ENCODE results near the gene ASB1. TPM values are rescaled to one million over a fixed set of nuclear protein-coding genes. Genes with fewer than 3 reads are reported as not detected.

ASB1 gene
- total RNA-seq, 2 donors from 2014 or later = 49.2 to 52.3 TPM

DNA sequence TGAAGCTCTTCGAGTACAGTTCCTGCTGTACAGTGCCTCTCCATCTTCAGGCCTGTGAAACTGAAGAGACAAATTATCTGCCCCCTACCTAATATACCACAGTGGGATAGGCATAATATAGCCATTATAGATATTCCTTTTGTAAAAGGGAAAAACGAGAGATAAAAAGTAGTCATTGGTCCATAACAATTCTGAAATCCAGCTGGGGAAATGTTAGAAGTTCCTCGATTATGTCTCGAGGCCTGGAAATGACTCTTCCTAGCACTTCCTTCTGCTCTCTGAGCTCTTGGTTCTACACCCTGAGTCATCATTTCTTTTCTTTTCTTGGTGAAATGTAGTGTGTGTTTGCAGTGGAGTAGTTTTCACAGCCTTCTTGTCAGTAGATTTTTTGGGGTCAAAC is 51.5 kb downstream of the ASB1 start:
- ATAC-seq (replicated peaks in 1 of 2) (no peak), DNase-seq (no peak)
- H3K4me3 Mint-ChIP-seq = no peak overlapping the region
- no peak overlapping the region for H3K27ac Mint-ChIP-seq
- peaks cover 4 to 8% of the 10 kb centered on the region in 2 donors for H3K9me3 Mint-ChIP-seq
- H3K36me3 Mint-ChIP-seq (ENCODE audit: insufficient read depth in 2 of 2) = peaks cover 3 to 21% of the 10 kb centered on the region in 2 donors
- no peaks in the 10 kb centered on the region for H3K27me3 Mint-ChIP-seq (ENCODE audit: low read depth)
- no peaks in the 10 kb centered on the region for H3K4me1 Mint-ChIP-seq (ENCODE audit: low read depth)

DNA sequence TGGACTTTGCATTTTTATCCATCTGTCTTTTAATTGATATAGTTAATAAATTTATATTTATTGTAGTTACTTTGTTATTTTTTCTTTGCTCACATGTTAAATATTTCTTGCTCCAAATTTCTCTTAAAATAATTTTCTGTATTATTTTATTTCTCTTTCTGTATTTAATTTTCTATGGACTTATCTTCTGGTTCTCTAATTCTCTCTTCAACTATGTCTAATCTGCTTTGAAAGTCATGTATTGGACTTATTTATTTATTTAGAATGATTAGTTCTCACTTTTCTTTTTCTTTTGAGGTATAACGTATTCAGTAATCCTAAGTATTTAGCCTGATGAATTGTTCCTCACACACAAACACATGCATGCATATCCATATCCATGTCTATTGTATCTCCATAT is 53.1 kb downstream of the ASB1 start:
- no peak overlapping the region for H3K27ac Mint-ChIP-seq

DNA sequence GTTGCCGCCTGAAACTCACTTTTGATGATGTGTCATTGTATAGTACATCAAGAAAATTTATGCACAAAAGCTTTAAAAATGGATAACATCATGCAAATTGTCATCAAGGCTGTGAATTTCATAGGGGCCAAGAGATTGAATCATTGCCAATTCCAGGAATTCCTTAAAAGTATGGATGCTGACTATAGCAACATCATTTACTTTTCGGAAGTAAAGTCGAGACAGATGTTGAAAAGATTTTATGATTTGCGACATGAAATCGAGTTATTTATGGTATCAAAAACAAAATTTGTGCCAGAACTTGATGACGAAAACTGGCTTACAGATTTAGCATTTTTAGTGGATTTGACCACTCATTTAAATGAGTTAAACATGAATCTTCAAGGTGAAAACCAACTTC is 56.3 kb downstream of the ASB1 start:
- Mint-ChIP-seq H3K4me3 (no peak overlapping the region), H3K4me1 (ENCODE audit: low read depth) (no peaks in the 10 kb centered on the region), H3K27ac (no peak overlapping the region), H3K36me3 (ENCODE audit: insufficient read depth in 2 of 2) (peaks cover 0 to 10% of the 10 kb centered on the region in 2 donors), H3K27me3 (ENCODE audit: low read depth) (no peaks in the 10 kb centered on the region), H3K9me3 (peaks cover 0 to 8% of the 10 kb centered on the region in 2 donors)
- DNase-seq (no peak), ATAC-seq (replicated peaks in 1 of 2) (no peak)

More for the DNA sequence above, 53.1 kb downstream of the ASB1 start:
- DNase-seq (no peak), ATAC-seq (replicated peaks in 1 of 2) (no peak)
- no peaks in the 10 kb centered on the region for H3K4me1 Mint-ChIP-seq (ENCODE audit: low read depth)
- H3K9me3 Mint-ChIP-seq = peaks cover 0 to 8% of the 10 kb centered on the region in 2 donors
- H3K4me3 Mint-ChIP-seq = no peak overlapping the region
- peaks cover 0 to 10% of the 10 kb centered on the region in 2 donors for H3K36me3 Mint-ChIP-seq (ENCODE audit: insufficient read depth in 2 of 2)
- no peaks in the 10 kb centered on the region for H3K27me3 Mint-ChIP-seq (ENCODE audit: low read depth)

DNA sequence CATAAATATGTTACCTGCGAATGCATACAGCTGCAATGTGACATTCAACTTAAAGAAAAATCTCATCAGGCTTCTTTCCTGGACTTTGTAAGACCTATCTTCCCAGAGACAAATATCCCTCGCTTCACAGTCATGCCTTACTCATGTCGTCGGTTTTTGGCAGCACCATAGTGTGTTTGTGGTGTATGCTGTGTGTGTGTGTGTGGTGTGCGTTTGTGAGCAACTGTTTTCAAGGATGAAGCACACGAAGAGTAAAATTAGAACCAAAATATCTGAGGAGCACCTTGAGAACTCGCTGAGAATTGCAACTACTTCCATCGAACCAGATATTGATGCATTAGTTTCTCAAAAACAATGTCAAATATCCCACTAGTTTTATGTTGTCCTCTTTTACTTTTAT is 56.9 kb downstream of the ASB1 start:
- H3K36me3 Mint-ChIP-seq (ENCODE audit: insufficient read depth in 2 of 2) = peaks cover 0 to 10% of the 10 kb centered on the region in 2 donors
- DNase-seq (no peak), ATAC-seq (replicated peaks in 1 of 2) (no peak)
- H3K9me3 Mint-ChIP-seq = peaks cover 0 to 8% of the 10 kb centered on the region in 2 donors
- no peaks in the 10 kb centered on the region for H3K4me1 Mint-ChIP-seq (ENCODE audit: low read depth)
- H3K4me3 Mint-ChIP-seq = no peak overlapping the region
- H3K27ac Mint-ChIP-seq = no peak overlapping the region
- no peaks in the 10 kb centered on the region for H3K27me3 Mint-ChIP-seq (ENCODE audit: low read depth)

DNA sequence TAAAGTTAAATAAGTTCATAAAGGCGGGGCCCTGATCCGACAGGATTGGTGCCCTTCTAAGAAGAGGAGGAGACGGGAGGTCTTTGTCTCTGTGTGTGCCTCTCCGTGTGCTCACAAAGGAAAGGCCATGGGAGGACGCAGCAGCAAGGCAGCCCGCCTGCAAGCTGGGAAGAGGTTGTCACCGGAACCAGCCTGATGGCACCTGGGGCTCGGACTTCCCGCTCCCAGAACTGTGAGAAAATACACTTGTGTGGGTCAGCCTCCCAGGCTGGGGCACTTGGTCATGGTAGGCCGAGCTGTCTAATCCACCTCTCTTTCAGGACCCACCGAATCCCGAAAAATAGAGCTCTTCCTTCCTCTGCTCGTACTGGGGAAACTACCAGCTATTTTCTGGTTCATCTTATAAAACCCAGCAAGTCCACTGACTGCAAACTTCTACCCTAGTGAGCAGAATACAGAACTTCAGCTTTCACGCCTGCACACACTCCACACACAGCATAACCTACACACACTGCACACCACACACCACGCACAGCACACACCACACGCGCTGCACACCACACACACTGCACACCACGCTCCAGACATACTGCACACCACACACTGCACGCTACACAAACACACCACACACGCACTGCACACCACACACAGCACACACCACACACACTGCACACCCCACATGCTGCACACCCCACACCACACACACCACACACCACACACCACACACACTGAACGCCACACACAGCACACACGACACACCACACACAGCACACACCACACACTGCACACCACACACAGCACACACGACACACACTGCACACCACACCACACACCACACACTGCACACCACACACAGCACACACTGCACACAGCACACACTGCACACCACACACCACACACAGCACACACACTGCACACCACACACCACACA is 58.1 kb downstream of the ASB1 start:
- Mint-ChIP-seq H3K4me1 (ENCODE audit: low read depth) (no peaks in the 10 kb centered on the region), H3K27me3 (ENCODE audit: low read depth) (no peaks in the 10 kb centered on the region), H3K36me3 (ENCODE audit: insufficient read depth in 2 of 2) (peaks cover 0 to 7% of the 10 kb centered on the region in 2 donors), H3K27ac (no peak overlapping the region), H3K4me3 (no peak overlapping the region), H3K9me3 (peaks cover 0 to 8% of the 10 kb centered on the region in 2 donors)
- ATAC-seq (replicated peaks in 1 of 2) (no peak), DNase-seq (no peak)

DNA sequence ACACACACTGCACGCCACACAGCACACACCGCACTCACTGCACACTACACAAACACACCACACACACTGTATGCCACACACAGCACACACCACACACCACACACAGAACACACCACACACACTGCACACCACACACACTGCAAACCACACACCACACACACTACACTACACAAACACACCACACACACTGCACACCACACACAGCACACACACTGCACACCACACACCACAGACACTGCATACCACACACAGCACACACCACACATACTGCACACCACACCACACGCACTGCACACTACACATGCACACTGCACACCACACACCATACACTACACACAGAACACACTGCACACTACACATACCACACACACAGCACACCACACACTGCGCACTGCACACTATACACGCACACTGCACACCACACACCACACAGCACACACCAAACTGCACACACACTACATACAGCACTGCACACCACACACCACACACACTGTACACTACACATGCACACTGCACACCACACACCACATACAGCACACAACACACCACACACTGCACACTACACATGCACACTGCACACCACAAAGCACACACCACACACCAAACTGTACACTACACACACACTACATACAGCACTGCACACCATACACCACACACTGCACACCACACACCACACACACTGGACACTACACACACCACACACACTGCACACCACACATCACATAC is 59.6 kb downstream of the ASB1 start:
- no peaks in the 10 kb centered on the region for H3K36me3 Mint-ChIP-seq (ENCODE audit: insufficient read depth in 2 of 2)
- H3K4me3 Mint-ChIP-seq = no peak overlapping the region
- H3K9me3 Mint-ChIP-seq = no peaks in the 10 kb centered on the region
- no peak for DNase-seq
- H3K27ac Mint-ChIP-seq = no peak overlapping the region
- no peaks in the 10 kb centered on the region for H3K27me3 Mint-ChIP-seq (ENCODE audit: low read depth)
- ATAC-seq (replicated peaks in 1 of 2) = no peak
- H3K4me1 Mint-ChIP-seq (ENCODE audit: low read depth) = no peaks in the 10 kb centered on the region

DNA sequence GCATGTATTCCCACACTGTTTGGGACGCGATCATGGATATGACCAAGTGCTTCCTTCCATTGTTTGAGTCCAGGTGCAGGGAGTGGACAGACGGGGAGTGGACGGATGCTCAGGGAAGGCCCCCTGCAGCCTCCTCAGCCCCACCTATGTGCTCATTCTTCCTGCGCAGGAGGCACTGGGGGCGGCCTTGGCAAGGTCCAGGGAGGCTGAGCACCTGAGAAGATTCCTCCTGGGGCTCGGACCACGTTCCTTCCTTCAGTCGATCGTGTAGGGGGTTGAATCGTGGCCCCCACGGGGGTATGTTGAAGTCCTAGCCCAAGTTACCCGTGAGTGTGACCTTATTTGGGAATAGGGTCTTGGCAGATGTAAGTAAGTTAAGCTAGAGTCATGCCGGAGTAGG is 60.4 kb downstream of the ASB1 start:
- Mint-ChIP-seq H3K36me3 (ENCODE audit: insufficient read depth in 2 of 2) (no peaks in the 10 kb centered on the region), H3K9me3 (no peaks in the 10 kb centered on the region), H3K27ac (no peak overlapping the region), H3K4me1 (ENCODE audit: low read depth) (no peaks in the 10 kb centered on the region), H3K4me3 (no peak overlapping the region), H3K27me3 (ENCODE audit: low read depth) (no peaks in the 10 kb centered on the region)
- no peak for DNase-seq
- no peak for ATAC-seq (replicated peaks in 1 of 2)

DNA sequence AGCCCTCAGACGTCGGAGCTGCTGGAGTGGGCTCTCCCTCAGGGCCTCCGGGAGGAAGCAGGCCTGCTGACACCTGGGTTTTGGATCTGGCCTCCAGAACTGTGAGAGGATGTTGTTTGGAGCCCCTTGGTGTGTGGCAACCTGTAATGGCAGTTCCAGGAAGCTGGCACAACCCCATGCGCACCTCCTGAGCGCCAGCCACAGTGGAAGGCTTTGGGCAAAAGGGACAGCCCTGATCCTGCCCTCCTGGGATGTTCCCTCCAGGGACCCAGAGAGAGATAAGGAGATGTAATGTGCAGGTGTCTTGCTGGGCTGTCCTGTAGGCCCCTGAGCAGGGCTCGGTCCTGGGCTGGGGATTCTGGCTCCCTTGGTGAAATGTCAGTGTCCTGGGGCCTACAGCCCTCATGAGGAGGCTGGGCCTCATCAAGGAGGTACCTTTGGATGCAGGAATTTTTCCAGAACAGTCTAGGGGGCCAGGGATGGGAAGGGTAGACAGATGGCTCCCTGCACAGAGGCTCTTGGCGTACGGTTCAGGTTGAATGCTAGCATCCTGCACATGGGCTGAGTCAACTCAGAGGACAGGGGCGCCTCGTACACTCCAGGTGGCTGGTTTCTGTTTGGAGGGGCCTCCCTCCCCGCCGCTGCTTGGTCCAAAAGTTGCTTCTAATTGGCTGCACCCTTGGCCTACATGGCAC is 61.1 kb downstream of the ASB1 start:
- Mint-ChIP-seq H3K36me3 (ENCODE audit: insufficient read depth in 2 of 2) (no peaks in the 10 kb centered on the region), H3K4me3 (no peak overlapping the region), H3K27me3 (ENCODE audit: low read depth) (no peaks in the 10 kb centered on the region), H3K27ac (no peak overlapping the region), H3K4me1 (ENCODE audit: low read depth) (peaks cover 1% of the 10 kb centered on the region), H3K9me3 (no peaks in the 10 kb centered on the region)
- no peak for DNase-seq
- ATAC-seq (replicated peaks in 1 of 2) = no peak

DNA sequence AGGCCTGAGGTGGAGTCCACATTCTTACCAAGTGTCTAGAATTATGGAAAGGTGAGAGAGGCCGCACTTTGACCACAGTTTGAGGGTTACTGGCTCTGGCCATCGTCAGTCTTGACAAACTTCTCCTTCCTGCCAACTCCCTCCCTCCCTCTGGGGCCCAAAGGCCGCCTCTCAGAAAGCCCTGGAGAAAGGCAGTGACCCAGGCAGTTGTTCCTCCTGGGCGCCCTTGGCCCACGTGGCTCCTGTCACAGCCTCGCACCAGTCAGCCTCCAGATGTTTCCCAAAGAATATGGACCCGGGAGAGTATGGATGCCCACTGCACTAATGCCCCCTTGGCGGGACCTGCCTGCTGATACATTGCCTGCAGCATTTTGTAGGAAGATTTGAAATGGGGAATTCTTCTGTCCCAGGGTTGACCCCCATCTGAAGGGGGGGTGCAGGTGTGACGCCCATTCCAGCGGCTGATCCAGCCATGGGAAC is 61.7 kb downstream of the ASB1 start:
- no peak overlapping the region for H3K4me3 Mint-ChIP-seq
- DNase-seq (no peak), ATAC-seq (replicated peaks in 1 of 2) (no peak)
- no peaks in the 10 kb centered on the region for H3K9me3 Mint-ChIP-seq
- no peaks in the 10 kb centered on the region for H3K36me3 Mint-ChIP-seq (ENCODE audit: insufficient read depth in 2 of 2)
- H3K4me1 Mint-ChIP-seq (ENCODE audit: low read depth) = peaks cover 7% of the 10 kb centered on the region
- H3K27me3 Mint-ChIP-seq (ENCODE audit: low read depth) = no peaks in the 10 kb centered on the region
- no peak overlapping the region for H3K27ac Mint-ChIP-seq

DNA sequence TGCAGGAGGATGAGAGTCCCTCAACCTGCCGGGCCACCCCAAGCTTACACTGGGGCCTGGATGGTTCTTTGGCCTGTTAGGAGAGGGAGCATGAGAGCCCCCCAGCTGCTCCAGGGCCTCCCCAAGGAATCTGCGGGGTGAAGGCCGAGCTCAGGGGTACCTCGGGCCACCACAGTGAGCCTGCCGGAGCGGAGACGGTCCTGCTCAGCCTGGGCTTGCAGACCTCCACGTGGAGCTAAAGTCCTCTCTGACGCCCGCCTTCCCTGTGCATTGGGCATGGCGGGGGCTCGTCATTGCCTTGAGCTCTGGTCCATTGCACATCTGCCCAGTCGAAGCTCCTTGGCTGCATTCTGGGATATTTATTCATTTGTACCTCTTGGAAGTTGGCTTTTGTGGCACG is 62.7 kb downstream of the ASB1 start:
- Mint-ChIP-seq H3K4me3 (no peak overlapping the region), H3K27ac (no peak overlapping the region), H3K4me1 (ENCODE audit: low read depth) (peaks cover 17% of the 10 kb centered on the region), H3K36me3 (ENCODE audit: insufficient read depth in 2 of 2) (no peaks in the 10 kb centered on the region), H3K9me3 (no peaks in the 10 kb centered on the region), H3K27me3 (ENCODE audit: low read depth) (no peaks in the 10 kb centered on the region)
- no peak for ATAC-seq (replicated peaks in 1 of 2)
- DNase-seq = no peak

DNA sequence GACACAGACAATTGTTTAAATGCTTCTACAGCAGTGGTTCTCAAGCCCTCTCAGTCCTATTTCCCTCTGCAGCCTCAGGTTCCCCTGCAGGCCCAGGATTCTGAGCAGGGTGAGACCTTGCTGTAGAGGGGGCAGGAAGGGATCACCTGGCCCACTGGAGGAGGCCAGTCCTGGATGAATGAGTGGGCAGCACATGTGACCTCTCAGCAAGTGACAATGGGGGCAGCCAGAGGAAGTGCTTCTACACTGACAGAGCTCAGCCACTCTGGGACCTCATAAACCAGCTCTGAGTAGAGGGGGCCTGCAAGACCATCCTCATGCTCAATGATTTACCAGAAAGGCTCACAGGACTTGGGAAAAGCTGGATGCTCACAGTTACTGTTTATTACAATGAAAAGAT is 63.2 kb downstream of the ASB1 start:
- H3K36me3 Mint-ChIP-seq (ENCODE audit: insufficient read depth in 2 of 2) = no peaks in the 10 kb centered on the region
- H3K27ac Mint-ChIP-seq = no peak overlapping the region
- DNase-seq (no peak), ATAC-seq (replicated peaks in 1 of 2) (no peak)
- no peaks in the 10 kb centered on the region for H3K27me3 Mint-ChIP-seq (ENCODE audit: low read depth)
- no peaks in the 10 kb centered on the region for H3K9me3 Mint-ChIP-seq
- no peak overlapping the region for H3K4me3 Mint-ChIP-seq
- peaks cover 22% of the 10 kb centered on the region for H3K4me1 Mint-ChIP-seq (ENCODE audit: low read depth)

DNA sequence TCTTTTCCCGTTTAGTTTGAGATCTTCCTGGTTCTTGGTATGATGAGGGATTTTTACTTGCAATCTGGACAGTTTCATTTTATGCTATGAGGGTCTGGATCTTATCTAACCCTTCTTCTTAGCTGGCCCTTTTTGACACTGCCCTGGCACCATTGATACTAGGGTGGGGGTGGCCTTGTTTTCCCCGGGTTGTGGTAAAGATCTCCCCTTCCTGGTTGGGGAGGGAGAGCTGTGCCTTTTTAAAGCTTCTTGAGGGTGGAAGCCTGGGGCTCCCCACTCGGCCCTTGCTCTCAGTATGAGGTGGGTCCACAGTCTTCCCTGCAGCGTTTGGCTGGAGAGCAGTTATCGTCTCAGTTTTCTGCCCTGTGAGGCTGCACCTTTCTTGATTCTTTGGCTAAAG is 66.1 kb downstream of the ASB1 start:
- no peak for DNase-seq
- Mint-ChIP-seq H3K27me3 (ENCODE audit: low read depth) (no peaks in the 10 kb centered on the region), H3K27ac (no peak overlapping the region), H3K9me3 (no peaks in the 10 kb centered on the region), H3K4me1 (ENCODE audit: low read depth) (peaks cover 33% of the 10 kb centered on the region), H3K4me3 (no peak overlapping the region), H3K36me3 (ENCODE audit: insufficient read depth in 2 of 2) (no peaks in the 10 kb centered on the region)
- ATAC-seq (replicated peaks in 1 of 2) = no peak

DNA sequence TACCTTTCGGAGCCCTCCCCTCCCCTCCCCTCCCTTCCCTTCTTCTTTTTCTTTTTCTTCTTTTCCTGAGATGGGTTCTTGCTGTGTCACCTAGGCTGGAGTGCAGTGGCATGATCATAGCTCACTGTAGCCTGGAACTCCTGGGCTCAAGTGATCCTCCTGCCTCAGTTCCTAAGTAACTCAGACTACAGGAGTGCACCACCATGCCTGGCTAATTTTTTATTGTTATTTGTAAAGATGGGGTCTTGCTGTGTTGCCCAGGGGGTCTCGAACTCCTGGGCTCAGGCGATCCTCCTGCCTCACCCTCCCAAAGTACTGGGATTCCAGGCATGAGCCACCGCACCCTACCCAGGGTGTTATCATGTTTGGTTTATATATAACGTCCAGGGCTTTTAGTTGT is 66.7 kb downstream of the ASB1 start:
- H3K4me3 Mint-ChIP-seq = no peak overlapping the region
- no peak overlapping the region for H3K27ac Mint-ChIP-seq
- no peaks in the 10 kb centered on the region for H3K27me3 Mint-ChIP-seq (ENCODE audit: low read depth)
- ATAC-seq (replicated peaks in 1 of 2) (no peak), DNase-seq (no peak)
- H3K36me3 Mint-ChIP-seq (ENCODE audit: insufficient read depth in 2 of 2) = no peaks in the 10 kb centered on the region
- H3K9me3 Mint-ChIP-seq = no peaks in the 10 kb centered on the region
- H3K4me1 Mint-ChIP-seq (ENCODE audit: low read depth) = peaks cover 33% of the 10 kb centered on the region

All from activated T-cell treated with anti-CD3 and anti-CD28 coated beads, Interleukin-2, amount 50 U/mL, for 72 hours (primary cell).